ENCODE data around the gene SMPD4.
"Not testable (repeated sequence)": the region's sequence is repeated elsewhere in the genome, so short reads cannot be mapped to it uniquely, and the experiment has no call there.

- not testable (repeated sequence) for TF ChIP-seq EZH2 (IDR thresholded peaks at IDR 0.05; ENCODE audit: borderline replicate concordance, low read depth, low read length, poor library complexity, severe bottlenecking); CTCF (conservative IDR thresholded peaks at IDR 0.05; ENCODE audit: low read depth, low read length)
Measured at GRCh38 chr2:130128464-130128863, 52.9 kb downstream of the SMPD4 start.
